GM20000 (cell line): ENCODE measurements around the gene PRKAB2.
"Not testable (repeated sequence)": the region's sequence is repeated elsewhere in the genome, so short reads cannot be mapped to it uniquely, and the experiment has no call there.

Experiments used
- DNase-seq: peaks from one replicate; pipeline ENCODE4 v3.0.0; 2012; ENCODE audit warnings: low spot score
- TF ChIP-seq, protein P1 (sequence below): IDR thresholded peaks from 2 replicates; pipeline ENCODE4 v1.5.1; 2012; ENCODE audit warnings: mild to moderate bottlenecking, control low read depth; ENCODE audit errors: extremely low read depth, missing control alignments

The PRKAB2 gene

DNA sequence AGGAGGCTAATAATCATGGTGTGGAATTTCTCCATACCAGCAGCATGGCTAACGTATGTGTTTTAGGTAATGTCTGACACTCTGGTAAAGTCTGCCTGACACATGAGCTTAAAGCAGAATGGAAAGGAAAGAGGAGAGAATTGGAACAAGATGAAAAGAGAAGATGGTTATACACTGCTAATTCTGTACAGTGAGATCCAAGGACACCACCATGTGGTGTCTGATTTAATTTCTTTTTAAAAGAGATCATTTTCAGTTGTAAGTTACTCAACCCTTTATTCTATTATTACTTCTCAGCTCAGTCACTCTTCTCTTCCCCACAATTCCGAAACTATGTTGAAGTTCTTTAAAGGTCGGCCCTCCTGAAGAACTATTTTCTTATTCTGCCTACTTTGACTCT is 15.6 kb downstream of the PRKAB2 start:
- no peak for DNase-seq
- TF ChIP-seq, protein P1, sequence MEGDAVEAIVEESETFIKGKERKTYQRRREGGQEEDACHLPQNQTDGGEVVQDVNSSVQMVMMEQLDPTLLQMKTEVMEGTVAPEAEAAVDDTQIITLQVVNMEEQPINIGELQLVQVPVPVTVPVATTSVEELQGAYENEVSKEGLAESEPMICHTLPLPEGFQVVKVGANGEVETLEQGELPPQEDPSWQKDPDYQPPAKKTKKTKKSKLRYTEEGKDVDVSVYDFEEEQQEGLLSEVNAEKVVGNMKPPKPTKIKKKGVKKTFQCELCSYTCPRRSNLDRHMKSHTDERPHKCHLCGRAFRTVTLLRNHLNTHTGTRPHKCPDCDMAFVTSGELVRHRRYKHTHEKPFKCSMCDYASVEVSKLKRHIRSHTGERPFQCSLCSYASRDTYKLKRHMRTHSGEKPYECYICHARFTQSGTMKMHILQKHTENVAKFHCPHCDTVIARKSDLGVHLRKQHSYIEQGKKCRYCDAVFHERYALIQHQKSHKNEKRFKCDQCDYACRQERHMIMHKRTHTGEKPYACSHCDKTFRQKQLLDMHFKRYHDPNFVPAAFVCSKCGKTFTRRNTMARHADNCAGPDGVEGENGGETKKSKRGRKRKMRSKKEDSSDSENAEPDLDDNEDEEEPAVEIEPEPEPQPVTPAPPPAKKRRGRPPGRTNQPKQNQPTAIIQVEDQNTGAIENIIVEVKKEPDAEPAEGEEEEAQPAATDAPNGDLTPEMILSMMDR = no peak

DNA sequence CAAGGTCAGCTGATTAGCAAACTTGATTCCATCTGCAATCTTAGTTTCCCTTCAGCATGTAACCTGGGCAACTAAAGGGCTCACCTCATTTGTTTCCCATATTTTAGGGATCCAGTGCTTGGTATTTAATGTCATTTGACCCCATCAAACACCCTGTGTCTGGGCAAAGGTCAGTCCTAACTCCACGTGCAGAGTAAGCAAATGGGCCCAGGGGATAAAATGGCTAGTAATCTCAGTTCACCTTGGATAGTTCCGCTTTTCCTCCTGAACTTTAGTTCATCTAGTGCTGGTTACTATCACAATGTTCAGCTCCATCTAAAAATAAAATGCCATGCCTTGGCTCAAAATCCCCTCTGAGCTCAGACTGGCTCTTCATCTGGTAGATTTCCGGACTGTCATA is 19.5 kb downstream of the PRKAB2 start:
- TF ChIP-seq, protein P1 = no peak
- no peak for DNase-seq

DNA sequence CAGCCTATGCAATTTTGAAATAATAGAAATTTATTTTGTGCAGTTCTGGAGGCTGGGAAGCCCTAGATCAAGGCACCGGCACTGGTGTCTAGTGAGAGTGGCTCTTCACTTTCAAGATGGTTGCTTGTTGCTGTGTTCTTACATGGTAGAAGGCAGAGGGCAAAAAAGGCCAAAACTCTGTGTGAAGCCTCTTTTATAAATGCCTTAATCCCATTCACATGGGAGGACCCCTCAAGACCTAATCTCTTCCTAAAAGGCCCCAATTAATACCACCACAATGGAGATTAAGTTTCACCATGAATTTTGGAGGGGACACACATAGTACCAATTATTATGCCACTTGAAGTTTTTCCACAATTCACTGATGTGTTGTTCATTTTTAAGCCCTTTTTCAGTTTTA is 21.0 kb downstream of the PRKAB2 start:
- no peak for DNase-seq
- TF ChIP-seq, protein P1 = no peak

DNA sequence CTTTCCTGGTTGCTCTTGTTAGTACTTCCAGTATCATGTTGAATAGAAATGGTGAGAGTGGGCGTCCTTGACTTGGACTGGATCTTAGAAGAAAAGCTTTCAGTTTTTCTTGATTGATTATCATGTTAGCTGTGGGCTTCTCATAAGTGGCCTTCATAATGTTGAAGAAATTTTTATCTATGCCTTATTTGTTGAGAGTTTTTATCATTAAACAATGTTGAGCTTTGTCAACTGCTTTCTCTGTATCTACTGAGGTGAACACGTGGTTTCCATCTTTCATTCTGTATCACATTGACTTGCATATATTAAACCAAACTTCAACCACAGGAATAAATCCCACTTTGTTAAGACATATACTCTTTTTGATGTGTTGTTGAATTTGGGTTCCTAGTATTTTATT is 29.4 kb downstream of the PRKAB2 start:
- no peak for DNase-seq
- TF ChIP-seq, protein P1 = no peak

DNA sequence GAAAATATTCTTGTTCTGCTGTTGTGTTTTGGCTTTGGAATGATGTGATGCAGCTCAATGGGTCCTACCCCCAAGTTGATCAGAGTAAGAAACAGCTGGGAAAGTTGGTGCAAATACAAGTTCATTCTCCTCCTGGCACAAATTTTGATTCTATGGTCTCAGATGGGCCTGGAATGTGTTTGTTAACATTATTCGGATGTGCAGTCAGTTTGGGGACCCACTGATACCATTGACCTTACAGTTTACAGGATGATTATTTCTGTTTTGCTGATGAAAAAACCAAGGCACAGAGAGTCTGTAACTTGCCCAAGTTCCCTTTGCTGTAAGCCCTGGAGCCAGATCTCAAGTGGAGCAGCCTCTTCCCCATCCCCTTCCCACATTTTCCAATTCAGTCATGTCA is 41.5 kb downstream of the PRKAB2 start:
- DNase-seq = not testable (repeated sequence)

DNA sequence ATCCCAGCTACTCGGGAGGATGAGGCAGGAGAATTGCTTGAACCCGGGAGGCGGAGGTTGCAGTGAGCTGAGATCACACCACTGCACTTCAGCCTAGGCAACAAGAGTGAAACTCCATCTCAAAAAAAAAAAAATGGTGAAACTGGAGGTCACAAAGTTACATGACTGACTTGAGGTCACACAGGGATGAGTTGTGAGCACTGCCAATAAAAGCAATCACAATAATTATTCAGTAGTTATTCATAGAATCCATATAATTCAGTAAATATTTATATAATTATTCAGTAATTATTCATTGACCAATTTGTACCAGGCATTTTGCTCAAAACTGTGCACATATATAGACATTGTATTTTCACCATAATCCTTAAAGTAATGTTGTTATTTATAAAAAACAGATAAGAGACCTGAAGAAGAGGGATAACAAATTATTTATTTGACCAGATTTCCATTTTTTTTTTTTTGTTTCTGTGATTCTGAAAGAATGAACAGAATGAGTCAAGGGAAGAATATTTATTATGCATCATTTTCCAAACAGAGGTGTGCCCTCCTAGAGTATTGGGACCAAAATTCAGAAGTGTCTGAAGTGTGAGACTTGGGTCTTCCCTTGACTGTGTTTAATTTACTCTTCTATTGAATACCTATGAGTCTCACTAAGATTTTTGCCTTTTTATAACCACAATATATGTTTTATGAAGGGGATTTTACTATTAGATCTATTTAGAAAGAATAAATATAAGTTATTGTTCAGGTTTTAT is 43.0 kb downstream of the PRKAB2 start:
- TF ChIP-seq, protein P1 = no peak

DNA sequence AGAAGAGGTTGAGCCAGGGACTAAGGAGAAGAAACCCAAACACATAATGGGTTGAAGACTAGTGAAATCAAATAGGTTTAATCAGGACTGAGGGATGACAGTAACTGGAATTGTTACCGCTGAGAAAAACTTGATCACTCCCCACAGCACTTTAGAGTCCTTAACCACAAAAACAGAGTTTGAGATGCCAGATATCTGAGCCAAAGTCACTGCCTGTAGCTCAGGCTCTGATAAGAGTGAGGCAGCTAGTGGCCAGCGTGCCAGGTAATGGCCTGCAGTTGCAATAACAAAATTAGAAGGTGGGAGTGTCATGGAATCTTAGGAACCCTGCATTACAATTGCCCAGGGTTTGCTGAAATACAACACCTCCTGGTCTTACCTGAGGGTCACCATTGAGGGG is 48.0 kb downstream of the PRKAB2 start:
- TF ChIP-seq, protein P1 = no peak
- no peak for DNase-seq

More for the DNA sequence above, 43.0 kb downstream of the PRKAB2 start:
- DNase-seq = no peak

DNA sequence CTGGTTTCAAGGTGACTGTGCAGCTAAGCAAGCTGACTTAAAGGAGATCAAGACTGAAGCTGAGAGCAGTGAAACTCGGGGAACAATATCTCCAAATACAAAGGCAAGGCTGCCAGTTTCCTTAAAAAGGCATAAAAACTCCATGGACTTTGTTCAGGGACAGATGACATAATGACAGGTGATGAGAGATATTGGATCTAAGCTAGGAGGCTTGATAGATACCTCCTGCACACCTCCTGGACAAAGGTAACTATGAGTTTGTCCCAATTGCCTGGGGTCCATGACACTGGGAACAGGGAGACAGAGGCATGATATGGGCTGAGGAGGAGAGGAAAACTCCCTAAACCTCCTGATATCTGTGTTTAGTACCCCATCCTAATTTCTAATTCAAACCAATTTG is 55.2 kb downstream of the PRKAB2 start:
- no peak for DNase-seq
- TF ChIP-seq, protein P1 = no peak
